PC-9 (cell line): ENCODE results near the gene ENTPD7. TPM values are rescaled to one million over a fixed set of nuclear protein-coding genes. Genes with fewer than 3 reads are reported as not detected.

Source experiments
- BruUV-seq: library from RNA; stranded (reverse); fragments of 400-500 nt; replicated peaks from 2 replicates; lab custom pipeline; 2021; lab: Mats Ljungman, UMichigan
- CTCF ChIA-PET: fragments of 300-600 bp; sonication (Branson Sonifier 250); formaldehyde crosslinking; loops from one replicate; lab custom pipeline; 2022; ENCODE audit warnings: antibody characterized with exemption; lab: Charles Lee
- POLR2A ChIA-PET: fragments of 300-600 bp; sonication (Branson Sonifier 250); formaldehyde crosslinking; loops from one replicate; lab custom pipeline; 2022; ENCODE audit warnings: antibody characterized with exemption; ENCODE audit not compliant: unreplicated experiment; lab: Charles Lee
- DNase-seq, 2 experiments: peaks; one replicate each; pipeline versions ENCODE4 v3.0.0 to v3.0.0-alpha.2; 2015 to 2022; ENCODE audit warnings: mixed read lengths in 1 of 2
- H2AFZ ChIP-seq: fragments of 200-600 bp; sonication (generic); 2 replicates; pipeline ENCODE4 v1.8.1; 2017; ENCODE audit warnings: antibody characterized with exemption
- H3F3A ChIP-seq: fragments of 200-600 bp; sonication (generic); 2 replicates; pipeline ENCODE4 v1.8.1; 2017; ENCODE audit warnings: antibody characterized with exemption, mild to moderate bottlenecking, low read depth; ENCODE audit not compliant: insufficient read depth
- H3K27ac ChIP-seq: fragments of 200-600 bp; sonication (generic); 2 replicates; pipeline ENCODE4 v1.6.1; 2016; ENCODE audit warnings: mixed run types
- H3K27me3 ChIP-seq: fragments of 200-600 bp; sonication (generic); 2 replicates; pipeline ENCODE4 v1.6.1; 2016; ENCODE audit warnings: low read depth, mixed run types; ENCODE audit not compliant: insufficient read depth
- H3K36me3 ChIP-seq: fragments of 200-600 bp; sonication (generic); 2 replicates; pipeline ENCODE4 v1.6.1; 2016; ENCODE audit warnings: low read depth, mixed run types
- H3K4me1 ChIP-seq: fragments of 200-600 bp; sonication (generic); replicated peaks from 2 replicates; pipeline ENCODE4 v1.6.1; 2016; ENCODE audit warnings: mixed run types; ENCODE audit not compliant: insufficient read depth
- H3K4me2 ChIP-seq: fragments of 200-600 bp; sonication (generic); 2 replicates; pipeline ENCODE4 v1.6.1; 2017; ENCODE audit warnings: mixed run types
- H3K4me3 ChIP-seq: fragments of 200-600 bp; sonication (generic); 2 replicates; pipeline ENCODE4 v1.6.1; 2016; ENCODE audit warnings: mixed run types
- H3K79me2 ChIP-seq: fragments of 200-600 bp; sonication (generic); 2 replicates; pipeline ENCODE4 v1.6.1; 2017; ENCODE audit warnings: low read depth, mixed run types
- H3K9me2 ChIP-seq: fragments of 200-600 bp; sonication (generic); 2 replicates; pipeline ENCODE4 v1.8.1; 2017; ENCODE audit warnings: mild to moderate bottlenecking; ENCODE audit not compliant: insufficient read depth
- H3K9me3 ChIP-seq: fragments of 200-600 bp; sonication (generic); 2 replicates; pipeline ENCODE4 v1.8.1; 2016; ENCODE audit warnings: low read depth; ENCODE audit not compliant: insufficient read depth
- H4K20me1 ChIP-seq: fragments of 200-600 bp; sonication (generic); 2 replicates; pipeline ENCODE4 v1.8.1; 2017; ENCODE audit not compliant: insufficient read depth
- EZH2 ChIP-seq: fragments of 200-600 bp; sonication (generic); IDR thresholded peaks from 2 replicates; pipeline ENCODE4 v1.8.0; 2017; ENCODE audit warnings: antibody characterized with exemption, low read depth
- intact Hi-C: fragments of 100-400 bp; cut with micrococcal nuclease; formaldehyde crosslinking; loops from one replicate; pipeline ENCODE4 v1.10.0; 2022; ENCODE audit not compliant: unreplicated experiment
- total RNA-seq: library from RNA; stranded (reverse); gene quantifications from 2 replicates; pipeline ENCODE4 v1.2.3, GENCODE V29; 2021
- TF ChIP-seq, protein P1 (sequence below): fragments of 200-600 bp; sonication (generic); conservative IDR thresholded peaks from 2 replicates; pipeline ENCODE4 v1.6.1; 2017; ENCODE audit warnings: mixed run types, antibody characterized with exemption, mild to moderate bottlenecking, moderate library complexity

ENTPD7 gene
- total RNA-seq, 1 experiment from 2014 or later = 5.4 TPM

DNA sequence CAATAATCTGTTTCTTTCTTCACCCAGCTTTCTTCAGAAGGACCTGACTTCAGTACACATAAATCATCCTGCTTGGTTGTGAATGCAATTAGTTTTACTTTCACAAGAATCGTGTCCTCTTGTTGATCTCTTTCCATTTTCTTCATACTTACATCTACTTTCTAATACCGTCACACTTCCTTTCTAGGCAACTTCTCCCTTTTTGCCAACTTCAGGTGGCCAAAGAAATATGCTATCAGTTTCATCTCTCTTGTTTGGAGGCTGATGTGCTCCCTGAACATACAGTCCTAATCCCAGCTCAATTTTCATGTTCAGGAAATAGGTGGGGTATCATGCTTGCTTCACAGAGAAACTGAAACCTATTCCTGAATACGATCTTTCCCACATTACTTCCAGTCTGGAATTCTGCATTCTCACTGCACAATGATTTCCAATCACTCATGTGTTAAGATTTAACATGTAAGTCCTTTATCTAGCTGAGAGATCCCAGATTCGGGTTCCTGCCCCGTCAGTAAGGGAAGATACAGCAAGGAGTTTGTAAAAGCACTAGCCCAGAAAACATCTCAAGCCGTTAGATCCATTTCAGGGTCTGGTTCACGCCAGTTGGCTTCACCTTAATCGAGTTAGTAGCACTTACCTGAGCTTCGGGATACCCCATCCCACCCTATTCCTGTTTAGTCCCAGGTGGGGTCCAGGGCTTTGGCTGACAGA, 40.1 kb upstream of the ENTPD7 start:
- intact Hi-C loops = loop anchor here (2.0 kb wide), 1 partner anchor 92 kb away; no protein-coding TSS in a partner anchor
- Histone ChIP-seq H3K4me2 (peak overlapping the region; percentile 95), H3K4me1 (peaks cover 20% of the 10 kb centered on the region), H3K9me3 (no peaks in the 10 kb centered on the region), H4K20me1 (no peaks in the 10 kb centered on the region), H3K27ac (no peak overlapping the region), H3F3A (peaks cover 10% of the 10 kb centered on the region; the same call in 1 of the 2 replicates), H3K36me3 (no peaks in the 10 kb centered on the region), H2AFZ (peak overlapping the region; percentile 81), H3K79me2 (peaks cover 40% of the 10 kb centered on the region), H3K9me2 (no peaks in the 10 kb centered on the region), H3K27me3 (no peaks in the 10 kb centered on the region), H3K4me3 (peak overlapping the region; percentile 89)
- DNase-seq = no peak
- ChIA-PET CTCF (no interaction called here), POLR2A (interaction anchor here (0.6 kb wide), 1 partner anchor 89 kb away, joined by 4 read pairs; no protein-coding TSS in a partner anchor)
- no peak for TF ChIP-seq EZH2
- TF ChIP-seq, protein P1, sequence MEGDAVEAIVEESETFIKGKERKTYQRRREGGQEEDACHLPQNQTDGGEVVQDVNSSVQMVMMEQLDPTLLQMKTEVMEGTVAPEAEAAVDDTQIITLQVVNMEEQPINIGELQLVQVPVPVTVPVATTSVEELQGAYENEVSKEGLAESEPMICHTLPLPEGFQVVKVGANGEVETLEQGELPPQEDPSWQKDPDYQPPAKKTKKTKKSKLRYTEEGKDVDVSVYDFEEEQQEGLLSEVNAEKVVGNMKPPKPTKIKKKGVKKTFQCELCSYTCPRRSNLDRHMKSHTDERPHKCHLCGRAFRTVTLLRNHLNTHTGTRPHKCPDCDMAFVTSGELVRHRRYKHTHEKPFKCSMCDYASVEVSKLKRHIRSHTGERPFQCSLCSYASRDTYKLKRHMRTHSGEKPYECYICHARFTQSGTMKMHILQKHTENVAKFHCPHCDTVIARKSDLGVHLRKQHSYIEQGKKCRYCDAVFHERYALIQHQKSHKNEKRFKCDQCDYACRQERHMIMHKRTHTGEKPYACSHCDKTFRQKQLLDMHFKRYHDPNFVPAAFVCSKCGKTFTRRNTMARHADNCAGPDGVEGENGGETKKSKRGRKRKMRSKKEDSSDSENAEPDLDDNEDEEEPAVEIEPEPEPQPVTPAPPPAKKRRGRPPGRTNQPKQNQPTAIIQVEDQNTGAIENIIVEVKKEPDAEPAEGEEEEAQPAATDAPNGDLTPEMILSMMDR = no peak
- TSS peak; percentile 55 for BruUV-seq

DNA sequence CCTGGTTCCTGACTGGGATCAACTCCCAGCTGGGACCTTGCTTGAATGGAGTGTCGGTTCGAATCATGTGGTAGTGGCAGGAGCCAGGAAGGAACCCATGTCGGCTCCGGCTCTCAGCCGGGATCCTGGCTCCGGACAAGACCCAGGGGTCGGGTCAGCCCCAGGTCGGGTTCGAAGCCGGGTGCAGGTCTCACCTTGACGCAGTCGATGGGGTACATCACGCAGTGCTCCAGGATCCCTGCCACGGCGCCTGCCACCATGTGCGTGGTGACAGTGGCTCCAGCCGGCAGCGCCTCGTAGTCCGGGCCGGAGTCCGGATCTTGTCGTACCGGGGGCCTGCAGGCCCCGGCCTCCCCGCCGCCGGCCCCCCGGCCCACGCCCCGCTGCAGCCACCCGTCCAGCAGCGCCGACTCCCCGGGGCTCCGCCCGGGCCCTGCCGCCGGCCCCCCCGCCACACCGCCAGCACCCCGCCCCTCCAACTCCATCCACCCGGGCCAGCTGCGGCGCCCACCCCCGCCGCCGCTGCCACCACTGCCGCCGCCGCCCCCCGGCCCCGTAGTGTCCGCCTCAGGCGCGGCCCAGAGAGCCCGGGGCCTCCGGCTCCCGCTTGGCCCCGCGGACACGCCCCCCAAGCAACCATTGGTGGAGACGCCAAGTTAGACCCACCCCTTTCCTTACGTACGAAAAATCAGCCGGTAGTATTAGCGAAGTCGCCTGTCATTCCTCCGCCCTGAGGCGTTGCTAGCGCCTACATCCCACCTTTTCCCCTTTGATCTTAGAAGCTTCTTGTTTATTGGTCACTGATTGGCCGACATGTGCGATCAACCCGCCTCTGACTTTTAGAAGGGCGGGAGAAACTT, 39.2 kb upstream of the ENTPD7 start, which contains the start of gene SLC25A28:
TSS of gene SLC25A28 (minus strand) at position 589 of the 860 bp plus-strand sequence. CDS start at position 485, 104 bp downstream.
- no peak for TF ChIP-seq EZH2
- TF ChIP-seq, protein P1 = no peak
- no peaks in the 10 kb centered on the region for H3K36me3 ChIP-seq
- peak within 1 kb of the TSS; percentile 95 for H3K4me2 ChIP-seq
- peaks cover 20% of the 10 kb centered on the region for H3K4me1 ChIP-seq
- H3K9me3 ChIP-seq = no peaks in the 10 kb centered on the region
- no peaks in the 10 kb centered on the region for H3K27me3 ChIP-seq
- H3K9me2 ChIP-seq = no peaks in the 10 kb centered on the region
- DNase-seq = peak; percentile 88 to 98
- peak within 1 kb of the TSS; percentile 91 for H3K27ac ChIP-seq
- peaks cover 40% of the 10 kb centered on the region for H3K79me2 ChIP-seq
- intact Hi-C loops = loop anchor here (1.0 to 2.0 kb wide), 4 partner anchors 91 to 189 kb away; partner anchors contain the start of genes ABCC2, COX15, CUTC and GOT1
- BruUV-seq = no TSS peak
- peak within 1 kb of the TSS; percentile 84 for H2AFZ ChIP-seq
- H4K20me1 ChIP-seq = no peaks in the 10 kb centered on the region
- CTCF ChIA-PET = interaction anchor here (0.6 to 0.7 kb wide), 2 partner anchors 39 to 104 kb away, joined by 4 to 8 read pairs; no protein-coding TSS in a partner anchor
- POLR2A ChIA-PET = interaction anchor here (0.6 to 1.0 kb wide), 5 partner anchors 41 to 1971 kb away, joined by 3 to 10 read pairs (median 5); no protein-coding TSS in a partner anchor
- peak within 1 kb of the TSS; percentile 89 for H3K4me3 ChIP-seq
- peaks cover 10% of the 10 kb centered on the region; the same call in 1 of the 2 replicates for H3F3A ChIP-seq
